ENCODE data around the gene MCU. TPM values are rescaled to one million over a fixed set of nuclear protein-coding genes. Genes with fewer than 3 reads are reported as not detected.

The MCU gene
- total and polyA plus RNA-seq, 10 of the 15 experiments (the other 5 are each of a cell fraction or from before 2014, with no cell fraction given) = 5.1 to 49.1 (median 17.9) TPM

DNA sequence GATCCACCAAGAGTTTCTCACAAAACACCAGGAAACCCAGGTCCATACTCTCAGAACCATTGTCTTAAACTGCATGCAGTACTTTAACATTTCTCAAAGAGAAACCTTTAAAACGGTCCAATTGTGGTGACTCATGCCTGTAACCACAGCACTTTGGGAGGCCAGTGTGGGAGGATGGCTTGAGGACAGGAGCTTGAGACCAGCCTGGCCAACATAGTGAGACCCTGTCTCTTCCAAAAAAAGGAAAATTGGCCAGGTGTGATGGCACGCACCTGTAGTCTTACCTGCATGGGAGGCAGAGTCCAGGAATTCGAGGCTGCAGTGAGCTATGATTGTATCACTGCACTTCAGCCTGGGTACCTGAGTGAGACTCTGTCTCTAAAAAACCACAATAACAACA is 104.1 kb downstream of the MCU start:
- H3K4me2 ChIP-seq (ENCODE audit: control insufficient read depth, insufficient read depth) = no peak overlapping the region
- ATAC-seq = no peak

More for the DNA sequence above, 104.1 kb downstream of the MCU start:
- DNase-seq (ENCODE audit: low read depth, low spot score) (no peak), FAIRE-seq (no peak)
- 65% methylated on average over 3 of the region's 3 CpGs for WGBS (ENCODE audit: insufficient coverage, insufficient replicate concordance, low lambda C conversion rate, missing lambda C conversion rate)
- no peaks in the 10 kb centered on the region for H3K4me1 ChIP-seq (ENCODE audit: control insufficient read depth, insufficient read depth, low read length)
- H3K9me3 ChIP-seq (replicated peaks; ENCODE audit: control insufficient read depth, insufficient read depth, low read length) = no peaks in the 10 kb centered on the region
- H3K27me3 ChIP-seq (replicated peaks in 1 of 2; ENCODE audit: control insufficient read depth in 2 of 2, insufficient read depth in 2 of 2, low read length in 1 of 2) = no peaks in the 10 kb centered on the region
- H3K36me3 ChIP-seq (ENCODE audit: control insufficient read depth in 2 of 2, insufficient read depth in 2 of 2, low read length in 1 of 2) = no peaks in the 10 kb centered on the region
- ChIA-PET CTCF (no interaction called here), RAD21 (ENCODE audit: unreplicated experiment) (interaction anchor here (0.6 kb wide), 1 partner anchor 46 kb away, joined by 3 read pairs; no protein-coding TSS in a partner anchor), SMC1A (ENCODE audit: uncharacterized antibody, unreplicated experiment) (interaction anchor here (1.7 kb wide), 1 partner anchor 11 kb away, joined by 4 read pairs; no protein-coding TSS in a partner anchor), POLR2A (no interaction called here)
- H2AFZ ChIP-seq (ENCODE audit: control insufficient read depth, low read depth, low read length) = no peak overlapping the region
- in situ Hi-C loops (cut with MboI) = no loop called here
- no peak for TF ChIP-seq NFIC (IDR thresholded peaks at IDR 0.05; ENCODE audit: low read depth, low read length)
- TF ChIP-seq NFYA (IDR thresholded peaks at IDR 0.05; ENCODE audit: borderline replicate concordance, low read depth, low read length) = no peak
- TF ChIP-seq, protein P1, sequence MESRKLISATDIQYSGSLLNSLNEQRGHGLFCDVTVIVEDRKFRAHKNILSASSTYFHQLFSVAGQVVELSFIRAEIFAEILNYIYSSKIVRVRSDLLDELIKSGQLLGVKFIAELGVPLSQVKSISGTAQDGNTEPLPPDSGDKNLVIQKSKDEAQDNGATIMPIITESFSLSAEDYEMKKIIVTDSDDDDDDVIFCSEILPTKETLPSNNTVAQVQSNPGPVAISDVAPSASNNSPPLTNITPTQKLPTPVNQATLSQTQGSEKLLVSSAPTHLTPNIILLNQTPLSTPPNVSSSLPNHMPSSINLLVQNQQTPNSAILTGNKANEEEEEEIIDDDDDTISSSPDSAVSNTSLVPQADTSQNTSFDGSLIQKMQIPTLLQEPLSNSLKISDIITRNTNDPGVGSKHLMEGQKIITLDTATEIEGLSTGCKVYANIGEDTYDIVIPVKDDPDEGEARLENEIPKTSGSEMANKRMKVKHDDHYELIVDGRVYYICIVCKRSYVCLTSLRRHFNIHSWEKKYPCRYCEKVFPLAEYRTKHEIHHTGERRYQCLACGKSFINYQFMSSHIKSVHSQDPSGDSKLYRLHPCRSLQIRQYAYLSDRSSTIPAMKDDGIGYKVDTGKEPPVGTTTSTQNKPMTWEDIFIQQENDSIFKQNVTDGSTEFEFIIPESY (IDR thresholded peaks at IDR 0.05) = no peak
- no peak for TF ChIP-seq SUPT20H (IDR thresholded peaks at IDR 0.05; ENCODE audit: borderline replicate concordance, control insufficient read depth, low read depth, low read length)
- TF ChIP-seq RUNX3 (IDR thresholded peaks at IDR 0.05; ENCODE audit: low read length) = no peak
- TF ChIP-seq, protein P2, sequence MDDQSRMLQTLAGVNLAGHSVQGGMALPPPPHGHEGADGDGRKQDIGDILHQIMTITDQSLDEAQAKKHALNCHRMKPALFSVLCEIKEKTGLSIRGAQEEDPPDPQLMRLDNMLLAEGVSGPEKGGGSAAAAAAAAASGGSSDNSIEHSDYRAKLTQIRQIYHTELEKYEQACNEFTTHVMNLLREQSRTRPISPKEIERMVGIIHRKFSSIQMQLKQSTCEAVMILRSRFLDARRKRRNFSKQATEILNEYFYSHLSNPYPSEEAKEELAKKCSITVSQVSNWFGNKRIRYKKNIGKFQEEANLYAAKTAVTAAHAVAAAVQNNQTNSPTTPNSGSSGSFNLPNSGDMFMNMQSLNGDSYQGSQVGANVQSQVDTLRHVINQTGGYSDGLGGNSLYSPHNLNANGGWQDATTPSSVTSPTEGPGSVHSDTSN (IDR thresholded peaks at IDR 0.05; ENCODE audit: insufficient replicate concordance, low read depth, low read length) = no peak
- TF ChIP-seq SMC3 (IDR thresholded peaks at IDR 0.05; ENCODE audit: borderline replicate concordance, low read length) = no peak
- no peak for TF ChIP-seq PAX5 (IDR thresholded peaks at IDR 0.05; ENCODE audit: borderline replicate concordance, low read depth, low read length)
- TF ChIP-seq MEF2B (IDR thresholded peaks at IDR 0.05; ENCODE audit: partially characterized antibody, poor library complexity, severe bottlenecking) = no peak
- TF ChIP-seq CBX5 (IDR thresholded peaks at IDR 0.05; ENCODE audit: low read depth) = no peak
- intact Hi-C loops (cut with micrococcal nuclease; ENCODE audit: unreplicated experiment) = no loop called here
- no peaks in the 10 kb centered on the region for H3K79me2 ChIP-seq (ENCODE audit: control insufficient read depth, insufficient read depth, low read length)
- no TSS peak for BruUV-seq (replicated peaks)
- no peak overlapping the region for H3K4me3 ChIP-seq
- H3K9ac ChIP-seq (ENCODE audit: control insufficient read depth, insufficient read depth, low read length) = no peak overlapping the region
- no peaks in the 10 kb centered on the region for H4K20me1 ChIP-seq (ENCODE audit: control insufficient read depth, insufficient read depth)
- no peak overlapping the region for H3K27ac ChIP-seq (ENCODE audit: control insufficient read depth, insufficient read depth)

Data from GM12878 (cell line).